Measurements from ENCODE around the gene CCNT2.
A peak's percentile ranks its signal among the peaks of the same experiment; 100 is the strongest.

The CCNT2 gene

GRCh38 chr2:134919341-134920210 is 954 bp downstream of the CCNT2 start:
- peak; percentile 12 for ATAC-seq
- no peak for TF ChIP-seq TSHZ2 (CRISPR knock-in tag; IDR thresholded peaks at IDR 0.05)
- TF ChIP-seq BACH2 (CRISPR knock-in tag; IDR thresholded peaks at IDR 0.05; ENCODE audit: borderline replicate concordance), result no peak
- no peak for TF ChIP-seq CSRNP3 (CRISPR knock-in tag; IDR thresholded peaks at IDR 0.05)
- no peak for TF ChIP-seq GLIS3 (CRISPR knock-in tag; IDR thresholded peaks at IDR 0.05)
- no peak for TF ChIP-seq PPARA (CRISPR knock-in tag; IDR thresholded peaks at IDR 0.05; ENCODE audit: borderline replicate concordance)
- no peak for TF ChIP-seq OSR1 (CRISPR knock-in tag; IDR thresholded peaks at IDR 0.05)
- no peak for TF ChIP-seq ZFP30 (CRISPR knock-in tag; IDR thresholded peaks at IDR 0.05)

- ATAC-seq, result no peak
- TF ChIP-seq SNAI2 (CRISPR knock-in tag; IDR thresholded peaks at IDR 0.05) (no peak), ARNTL (CRISPR knock-in tag; IDR thresholded peaks at IDR 0.05; ENCODE audit: borderline replicate concordance, low read depth) (no peak), POU6F1 (CRISPR knock-in tag; IDR thresholded peaks at IDR 0.05; ENCODE audit: borderline replicate concordance, low read depth) (no peak), ZNF8 (CRISPR knock-in tag; IDR thresholded peaks at IDR 0.05) (no peak), TSHZ2 (CRISPR knock-in tag; IDR thresholded peaks at IDR 0.05) (no peak), ZFP30 (CRISPR knock-in tag; IDR thresholded peaks at IDR 0.05) (no peak), CSDC2 (CRISPR knock-in tag; IDR thresholded peaks at IDR 0.05) (no peak), CSRNP3 (CRISPR knock-in tag; IDR thresholded peaks at IDR 0.05) (no peak), ZFP3 (CRISPR knock-in tag; IDR thresholded peaks at IDR 0.05) (no peak), ZNF565 (CRISPR knock-in tag; conservative IDR thresholded peaks at IDR 0.05; ENCODE audit: low read depth) (no peak), RARB (CRISPR knock-in tag; IDR thresholded peaks at IDR 0.05) (no peak)
These were observed 6.3 kb downstream of the CCNT2 start for GRCh38 chr2:134924912-134925311.

- no peak for TF ChIP-seq SNAI2 (CRISPR knock-in tag; IDR thresholded peaks at IDR 0.05)
- no peak for TF ChIP-seq ESRRG (CRISPR knock-in tag; IDR thresholded peaks at IDR 0.05)
- no peak for TF ChIP-seq POU6F1 (CRISPR knock-in tag; IDR thresholded peaks at IDR 0.05; ENCODE audit: borderline replicate concordance, low read depth)
- TF ChIP-seq PATZ1 (CRISPR knock-in tag; IDR thresholded peaks at IDR 0.05; ENCODE audit: borderline replicate concordance), result no peak
- no peak for TF ChIP-seq ARNTL (CRISPR knock-in tag; IDR thresholded peaks at IDR 0.05; ENCODE audit: borderline replicate concordance, low read depth)
- TF ChIP-seq CREB5 (CRISPR knock-in tag; IDR thresholded peaks at IDR 0.05; ENCODE audit: low read depth), result no peak
- no peak for TF ChIP-seq RARB (CRISPR knock-in tag; IDR thresholded peaks at IDR 0.05)
- TF ChIP-seq PPARA (CRISPR knock-in tag; IDR thresholded peaks at IDR 0.05; ENCODE audit: borderline replicate concordance), result no peak
- peak; percentile 39; the same call in 1 of the 3 replicates for ATAC-seq
These were observed 7.8 kb downstream of the CCNT2 start for GRCh38 chr2:134926231-134926931.
